GM21786 (cell line): ENCODE results near the gene KAT6B.

ENCODE experiments used
- ATAC-seq: cut with Tn5 transposase; IDR thresholded peaks from one replicate; pipeline ENCODE4 v1.9.1; 2021; ENCODE audit not compliant: unreplicated experiment

Gene KAT6B

DNA sequence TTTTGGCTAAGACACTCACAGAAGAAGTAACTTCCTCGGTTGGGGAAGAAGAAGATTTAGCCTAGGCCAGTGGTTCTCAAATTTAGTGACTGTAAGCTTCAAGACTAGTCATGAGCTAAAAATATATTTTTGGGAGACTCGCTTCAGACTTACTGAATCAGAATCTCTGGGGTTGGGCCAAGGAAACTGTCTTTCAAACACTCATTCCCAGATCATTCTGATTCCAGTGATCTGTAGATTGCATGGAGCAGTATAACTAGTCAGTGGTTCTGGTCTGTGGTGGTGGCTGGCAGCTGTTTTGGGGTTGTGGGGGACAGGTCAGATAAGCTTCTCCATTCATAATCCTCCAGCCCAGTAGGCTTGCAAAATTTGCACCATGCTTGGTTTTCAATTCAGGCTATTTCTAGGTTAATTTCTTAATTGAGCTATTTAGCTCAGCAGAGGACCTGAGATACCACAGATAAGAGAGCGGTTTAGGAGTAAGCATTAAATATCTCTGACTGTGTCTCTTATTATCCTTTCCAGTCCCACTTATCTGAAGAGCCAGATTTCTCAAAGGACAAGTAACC, 3.8 kb upstream of the KAT6B start:
- ATAC-seq, result no peak

DNA sequence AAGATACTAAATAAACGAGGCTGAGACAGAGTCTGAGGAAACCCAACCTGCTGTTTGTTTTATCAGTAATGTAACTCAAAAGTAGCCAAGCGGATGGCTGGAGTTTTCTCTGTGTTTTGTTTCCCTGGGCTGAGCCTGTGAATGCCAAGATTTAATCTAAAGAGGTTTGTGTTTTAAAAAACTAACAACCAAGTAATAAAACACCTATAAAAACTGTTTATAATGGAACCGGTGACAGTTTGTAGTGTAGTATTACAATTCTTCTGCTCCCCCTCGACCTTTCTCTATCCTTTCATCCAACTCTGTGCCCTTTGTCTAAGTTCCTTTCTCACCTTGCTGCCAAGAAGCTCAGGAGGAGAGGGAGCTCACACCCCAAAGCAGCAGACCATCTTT, 2.6 kb upstream of the KAT6B start:
- no peak for ATAC-seq

GRCh38 chr10:74824184-74824899, 2.1 kb upstream of the KAT6B start:
- ATAC-seq, result no peak

DNA sequence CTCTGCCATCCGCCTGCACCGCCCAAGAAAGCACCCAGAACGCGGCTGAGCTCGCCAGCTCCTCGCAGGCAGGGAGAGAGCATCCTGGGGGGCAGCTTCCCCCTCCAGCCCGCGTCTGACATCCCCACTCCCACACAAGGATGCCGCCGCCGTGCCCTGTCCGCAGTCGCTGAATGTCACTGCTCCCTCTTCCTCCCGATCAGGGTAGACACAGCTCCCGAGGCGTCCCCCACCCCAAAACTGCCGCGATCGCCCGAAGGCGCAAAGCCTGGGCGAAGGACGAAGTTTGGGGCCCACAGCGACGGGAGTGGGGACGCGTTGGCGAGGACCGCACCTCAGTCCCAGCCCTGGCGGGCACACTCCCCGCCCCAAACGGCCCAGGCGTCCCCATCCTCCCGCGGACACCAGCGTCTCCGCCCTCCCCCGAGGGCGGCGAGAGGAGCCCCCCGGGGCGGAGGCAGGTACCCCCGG, 1.5 kb upstream of the KAT6B start:
- ATAC-seq, result no peak

- ATAC-seq, result no peak
Observed at GRCh38 chr10:74825371-74826141, 844 bp upstream of the KAT6B start.

DNA sequence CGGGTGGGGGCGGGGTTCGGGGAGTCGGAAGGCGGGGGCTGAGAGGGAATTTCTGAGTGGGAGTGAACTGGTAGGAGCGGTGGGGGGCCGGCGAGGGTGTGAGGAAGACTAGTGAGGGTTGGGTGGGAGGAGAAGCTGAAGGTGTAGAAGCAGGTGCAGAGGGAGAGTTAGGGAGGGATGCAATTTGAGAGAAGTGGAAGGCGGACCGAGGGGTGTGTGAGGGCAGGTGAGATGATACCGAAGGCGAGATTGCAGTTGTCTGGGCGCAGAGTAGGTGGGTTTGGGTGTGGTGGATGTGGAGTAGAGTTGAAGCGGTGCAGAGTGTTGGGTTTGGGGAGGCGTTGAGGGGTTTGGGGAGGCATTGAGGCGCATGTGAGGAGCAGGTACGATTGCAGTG, 643 bp downstream of the KAT6B start:
- no peak for ATAC-seq

GRCh38 chr10:74827694-74828093, 1.3 kb downstream of the KAT6B start:
- no peak for ATAC-seq

GRCh38 chr10:74828946-74829345, 2.5 kb downstream of the KAT6B start:
- no peak for ATAC-seq

GRCh38 chr10:74831518-74832120, 5.2 kb downstream of the KAT6B start:
- no peak for ATAC-seq

GRCh38 chr10:74835963-74836362, 9.6 kb downstream of the KAT6B start:
- no peak for ATAC-seq

DNA sequence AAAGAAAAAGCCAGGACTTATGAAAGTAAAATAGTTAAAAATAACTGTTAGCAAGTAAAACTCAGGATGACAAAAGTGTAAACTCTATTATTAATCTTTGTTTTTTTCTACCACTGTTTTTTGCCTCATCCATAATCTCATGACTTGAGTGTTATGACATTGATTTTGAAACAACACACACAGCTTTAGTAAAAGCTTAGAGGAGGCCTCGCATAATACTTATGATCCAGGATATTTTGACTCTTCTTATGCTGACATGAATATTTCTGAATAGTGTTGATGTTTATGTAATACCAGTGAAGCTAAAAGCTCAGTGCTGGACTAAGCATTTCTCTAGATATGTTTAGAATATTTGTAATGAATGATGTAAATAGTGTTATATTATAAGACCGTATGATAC, 10.5 kb downstream of the KAT6B start:
- ATAC-seq, result no peak

DNA sequence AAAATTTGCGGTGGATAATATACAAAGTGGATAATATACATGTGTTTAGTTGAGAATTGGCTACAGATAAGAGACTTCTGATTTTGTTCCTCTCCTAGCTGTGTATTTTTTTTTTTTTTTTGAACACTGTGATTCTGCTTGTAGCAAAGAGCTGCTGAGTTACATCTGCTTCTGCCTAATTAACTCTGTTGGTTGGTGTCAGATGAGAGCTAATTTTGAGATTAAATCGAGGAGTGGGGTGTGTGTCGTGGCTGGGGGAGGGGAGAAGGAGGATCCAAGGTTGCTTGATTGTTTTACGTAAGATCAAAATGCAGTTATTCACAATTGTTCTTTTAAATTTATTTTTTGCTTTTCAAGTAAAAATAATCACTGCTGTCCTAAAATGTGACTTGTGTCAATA, 11.3 kb downstream of the KAT6B start:
- no peak for ATAC-seq

DNA sequence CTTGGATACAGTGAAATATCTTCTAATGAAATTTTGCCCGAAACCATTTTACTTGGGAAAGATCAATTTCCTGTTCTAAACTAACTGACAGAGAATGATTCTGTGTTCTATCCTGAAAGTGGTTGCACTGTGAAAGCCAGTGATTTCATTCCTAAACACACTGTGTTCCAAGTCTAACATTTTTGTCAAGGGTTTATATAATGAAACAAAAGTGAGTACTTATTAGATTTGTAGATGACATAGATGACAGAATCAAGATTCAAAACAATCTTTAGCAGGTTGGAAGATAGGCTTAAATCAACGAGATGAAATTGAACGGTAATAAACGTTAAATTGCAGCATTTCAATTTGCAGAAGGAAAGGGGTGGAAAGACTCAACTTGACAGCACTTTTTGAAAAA, 13.3 kb downstream of the KAT6B start:
- no peak for ATAC-seq

DNA sequence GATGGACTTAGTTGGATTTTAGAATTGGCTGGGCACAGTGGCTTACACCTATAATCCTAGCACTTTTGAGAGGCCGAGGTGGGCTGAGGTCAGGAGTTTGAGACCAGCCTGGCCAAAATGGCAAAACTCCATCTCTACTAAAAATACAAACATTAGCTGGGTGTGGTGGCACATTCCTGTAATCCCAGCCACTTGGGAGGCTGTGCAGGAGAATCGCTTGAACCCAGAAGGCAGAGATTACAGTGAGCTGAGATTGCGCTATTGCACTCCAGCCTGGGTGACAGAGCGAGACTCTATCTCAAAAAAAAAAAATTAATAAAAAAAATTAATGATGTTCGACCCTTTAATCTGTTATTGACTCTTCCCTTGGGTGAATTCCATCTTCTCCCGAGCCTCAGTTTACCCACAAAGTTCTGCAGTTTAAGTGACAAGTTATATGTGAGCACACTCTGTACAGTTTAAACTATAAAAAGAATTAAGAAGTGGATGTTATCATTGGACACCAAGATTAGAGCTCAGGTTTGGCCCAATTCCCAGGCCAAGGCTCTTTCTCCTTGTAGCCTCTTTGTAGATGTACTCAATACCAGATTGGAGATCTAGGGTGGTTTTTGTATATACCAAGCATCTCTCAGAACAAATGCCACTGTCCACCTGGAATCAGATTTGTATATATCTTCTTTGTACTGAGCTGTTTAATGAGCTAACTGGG, 15.0 kb downstream of the KAT6B start:
- ATAC-seq, result no peak

GRCh38 chr10:74842301-74842954, 16.0 kb downstream of the KAT6B start:
- ATAC-seq, result no peak

DNA sequence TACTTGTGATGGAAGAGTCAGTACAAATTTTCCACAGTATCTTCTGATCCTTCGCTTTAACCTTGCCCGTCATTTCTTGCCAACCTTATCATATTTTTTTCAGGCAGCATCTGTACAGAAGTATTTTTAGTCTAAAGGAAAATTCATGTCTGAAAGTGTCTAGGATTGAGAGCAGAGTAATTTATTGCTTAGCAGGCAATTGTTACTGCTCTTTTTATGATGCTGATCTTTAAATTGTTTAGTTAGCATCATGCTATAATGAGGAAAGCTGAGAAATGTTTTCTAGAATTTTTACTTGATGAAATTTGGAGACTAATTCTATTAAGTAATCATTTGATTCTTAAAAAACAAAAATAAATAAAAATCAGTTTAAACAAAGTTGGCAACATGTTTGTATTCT, 20.6 kb downstream of the KAT6B start:
- ATAC-seq, result no peak

- ATAC-seq, result no peak
Observed at GRCh38 chr10:74851831-74852230, 25.4 kb downstream of the KAT6B start.

- ATAC-seq, result no peak
Observed at GRCh38 chr10:74852381-74852780, 26.0 kb downstream of the KAT6B start.

DNA sequence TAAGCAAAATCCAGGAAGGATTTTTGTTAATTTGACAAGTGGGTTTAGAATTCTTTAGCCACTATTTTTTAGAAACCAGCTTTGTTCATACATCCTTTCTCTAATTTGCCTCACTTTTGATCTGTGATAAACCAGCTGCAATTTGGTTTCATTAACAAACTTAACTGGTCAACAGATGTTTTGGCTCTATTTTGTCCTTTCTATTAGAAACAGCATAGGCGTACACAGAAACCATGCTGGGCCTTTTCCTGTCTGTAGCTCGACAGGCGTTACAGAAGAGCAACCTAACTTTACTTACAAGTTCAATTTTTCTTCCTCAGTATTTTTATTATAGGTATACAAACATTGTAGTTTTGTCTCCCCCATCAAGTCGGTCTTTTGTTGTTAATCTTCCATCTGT, 28.2 kb downstream of the KAT6B start:
- no peak for ATAC-seq

GRCh38 chr10:74855027-74855426, 28.6 kb downstream of the KAT6B start:
- peak; percentile 61 for ATAC-seq

DNA sequence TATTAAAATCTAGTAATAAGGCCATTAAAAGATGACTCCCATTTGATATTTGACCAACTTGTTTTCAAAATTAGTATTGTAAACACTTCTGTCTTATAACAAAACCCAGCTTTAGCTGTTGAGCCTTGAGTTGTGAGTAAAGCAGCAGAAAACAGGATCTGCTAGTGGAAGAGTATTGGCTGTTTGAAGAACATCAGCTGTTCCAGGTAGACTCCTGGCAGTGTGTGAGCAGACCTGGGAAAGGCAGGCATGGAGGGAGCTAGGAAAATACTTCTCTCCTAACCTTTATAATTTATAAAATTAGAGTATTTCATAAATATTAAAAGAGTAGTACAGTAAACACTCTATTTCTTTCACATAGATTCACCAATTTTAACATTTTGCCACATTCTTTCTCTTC, 29.0 kb downstream of the KAT6B start:
- ATAC-seq, result no peak
